PC-9 (cell line): ENCODE measurements around the gene SPEG. TPM values are rescaled to one million over a fixed set of nuclear protein-coding genes. Genes with fewer than 3 reads are reported as not detected.

Experiments used
- BruUV-seq: library from RNA; stranded (reverse); fragments of 400-500 nt; replicated peaks from 2 replicates; lab custom pipeline; 2021; lab: Mats Ljungman, UMichigan
- CTCF ChIA-PET: fragments of 300-600 bp; sonication (Branson Sonifier 250); formaldehyde crosslinking; loops from one replicate; lab custom pipeline; 2022; ENCODE audit warnings: antibody characterized with exemption; lab: Charles Lee
- POLR2A ChIA-PET: fragments of 300-600 bp; sonication (Branson Sonifier 250); formaldehyde crosslinking; loops from one replicate; lab custom pipeline; 2022; ENCODE audit warnings: antibody characterized with exemption; ENCODE audit not compliant: unreplicated experiment; lab: Charles Lee
- DNase-seq, 2 experiments: peaks; one replicate each; pipeline versions ENCODE4 v3.0.0 to v3.0.0-alpha.2; 2015 to 2022; ENCODE audit warnings: mixed read lengths in 1 of 2
- H2AFZ ChIP-seq: fragments of 200-600 bp; sonication (generic); 2 replicates; pipeline ENCODE4 v1.8.1; 2017; ENCODE audit warnings: antibody characterized with exemption
- H3F3A ChIP-seq: fragments of 200-600 bp; sonication (generic); 2 replicates; pipeline ENCODE4 v1.8.1; 2017; ENCODE audit warnings: antibody characterized with exemption, mild to moderate bottlenecking, low read depth; ENCODE audit not compliant: insufficient read depth
- H3K27ac ChIP-seq: fragments of 200-600 bp; sonication (generic); 2 replicates; pipeline ENCODE4 v1.6.1; 2016; ENCODE audit warnings: mixed run types
- H3K27me3 ChIP-seq: fragments of 200-600 bp; sonication (generic); 2 replicates; pipeline ENCODE4 v1.6.1; 2016; ENCODE audit warnings: low read depth, mixed run types; ENCODE audit not compliant: insufficient read depth
- H3K36me3 ChIP-seq: fragments of 200-600 bp; sonication (generic); 2 replicates; pipeline ENCODE4 v1.6.1; 2016; ENCODE audit warnings: low read depth, mixed run types
- H3K4me1 ChIP-seq: fragments of 200-600 bp; sonication (generic); replicated peaks from 2 replicates; pipeline ENCODE4 v1.6.1; 2016; ENCODE audit warnings: mixed run types; ENCODE audit not compliant: insufficient read depth
- H3K4me2 ChIP-seq: fragments of 200-600 bp; sonication (generic); 2 replicates; pipeline ENCODE4 v1.6.1; 2017; ENCODE audit warnings: mixed run types
- H3K4me3 ChIP-seq: fragments of 200-600 bp; sonication (generic); 2 replicates; pipeline ENCODE4 v1.6.1; 2016; ENCODE audit warnings: mixed run types
- H3K79me2 ChIP-seq: fragments of 200-600 bp; sonication (generic); 2 replicates; pipeline ENCODE4 v1.6.1; 2017; ENCODE audit warnings: low read depth, mixed run types
- H3K9me2 ChIP-seq: fragments of 200-600 bp; sonication (generic); 2 replicates; pipeline ENCODE4 v1.8.1; 2017; ENCODE audit warnings: mild to moderate bottlenecking; ENCODE audit not compliant: insufficient read depth
- H3K9me3 ChIP-seq: fragments of 200-600 bp; sonication (generic); 2 replicates; pipeline ENCODE4 v1.8.1; 2016; ENCODE audit warnings: low read depth; ENCODE audit not compliant: insufficient read depth
- H4K20me1 ChIP-seq: fragments of 200-600 bp; sonication (generic); 2 replicates; pipeline ENCODE4 v1.8.1; 2017; ENCODE audit not compliant: insufficient read depth
- CTCF ChIP-seq: fragments of 200-600 bp; sonication (generic); conservative IDR thresholded peaks from 2 replicates; pipeline ENCODE4 v1.6.1; 2017; ENCODE audit warnings: mixed run types, antibody characterized with exemption, mild to moderate bottlenecking, moderate library complexity
- EZH2 ChIP-seq: fragments of 200-600 bp; sonication (generic); IDR thresholded peaks from 2 replicates; pipeline ENCODE4 v1.8.0; 2017; ENCODE audit warnings: antibody characterized with exemption, low read depth
- intact Hi-C: fragments of 100-400 bp; cut with micrococcal nuclease; formaldehyde crosslinking; loops from one replicate; pipeline ENCODE4 v1.10.0; 2022; ENCODE audit not compliant: unreplicated experiment
- total RNA-seq: library from RNA; stranded (reverse); gene quantifications from 2 replicates; pipeline ENCODE4 v1.2.3, GENCODE V29; 2021

Gene SPEG
- total RNA-seq, 1 experiment from 2014 or later, result 46.8 TPM

GRCh38 chr2:219434468-219434717, 250 bp upstream of the SPEG start:
- intact Hi-C loops, result no loop called here
- no peaks in the 10 kb centered on the region for H3K36me3 ChIP-seq
- H3K27ac ChIP-seq, result no peak overlapping the region
- TF ChIP-seq EZH2, result no peak
- TF ChIP-seq CTCF, result no peak
- H4K20me1 ChIP-seq, result no peaks in the 10 kb centered on the region
- H3K9me3 ChIP-seq, result no peaks in the 10 kb centered on the region
- H3K4me2 ChIP-seq, result no peak overlapping the region
- no peak for DNase-seq
- BruUV-seq, result no TSS peak
- H3K4me3 ChIP-seq, result no peak overlapping the region
- POLR2A ChIA-PET, result no interaction called here
- H3F3A ChIP-seq, result no peaks in the 10 kb centered on the region
- no peaks in the 10 kb centered on the region for H3K9me2 ChIP-seq
- CTCF ChIA-PET, result interaction anchor here (0.6 kb wide), 1 partner anchor 8 kb away, joined by 4 read pairs; no protein-coding TSS in a partner anchor
- H3K27me3 ChIP-seq, result no peaks in the 10 kb centered on the region
- no peaks in the 10 kb centered on the region for H3K79me2 ChIP-seq
- H2AFZ ChIP-seq, result no peak overlapping the region
- no peaks in the 10 kb centered on the region for H3K4me1 ChIP-seq

GRCh38 chr2:219435701-219436100, 1.1 kb downstream of the SPEG start:
- Histone ChIP-seq H3K27ac (no peak overlapping the region), H3K9me2 (no peaks in the 10 kb centered on the region), H4K20me1 (no peaks in the 10 kb centered on the region), H3K79me2 (no peaks in the 10 kb centered on the region), H3K9me3 (no peaks in the 10 kb centered on the region), H3K4me1 (peaks cover 1% of the 10 kb centered on the region), H3K36me3 (no peaks in the 10 kb centered on the region), H3K4me2 (no peak overlapping the region), H3K4me3 (no peak overlapping the region), H3K27me3 (no peaks in the 10 kb centered on the region), H2AFZ (no peak overlapping the region), H3F3A (no peaks in the 10 kb centered on the region; the same call in 1 of the 2 replicates)
- TF ChIP-seq CTCF, result no peak
- no peak for TF ChIP-seq EZH2
- no peak for DNase-seq
- POLR2A ChIA-PET, result no interaction called here
- no TSS peak for BruUV-seq
- CTCF ChIA-PET, result no interaction called here
- intact Hi-C loops, result no loop called here

- ChIA-PET POLR2A (no interaction called here), CTCF (no interaction called here)
- Histone ChIP-seq H3K79me2 (no peaks in the 10 kb centered on the region), H3K4me3 (no peak overlapping the region), H4K20me1 (no peaks in the 10 kb centered on the region), H2AFZ (no peak overlapping the region), H3K27me3 (no peaks in the 10 kb centered on the region), H3K4me2 (no peak overlapping the region), H3K4me1 (peaks cover 9% of the 10 kb centered on the region), H3K9me2 (no peaks in the 10 kb centered on the region), H3K9me3 (no peaks in the 10 kb centered on the region), H3K27ac (no peak overlapping the region), H3K36me3 (no peaks in the 10 kb centered on the region), H3F3A (no peaks in the 10 kb centered on the region; the same call in 1 of the 2 replicates)
- TF ChIP-seq EZH2 (no peak), CTCF (no peak)
- intact Hi-C loops, result no loop called here
- DNase-seq, result no peak
- BruUV-seq, result no TSS peak
These were observed 1.8 kb downstream of the SPEG start for GRCh38 chr2:219436491-219436890.
